HG02981 (cell line): ENCODE measurements around the gene ABHD6.

Experiments
- ATAC-seq: cut with Tn5 transposase; IDR thresholded peaks from one replicate; pipeline ENCODE4 v1.9.1; 2021; ENCODE audit warnings: mild to moderate bottlenecking, moderate library complexity; ENCODE audit not compliant: unreplicated experiment

The ABHD6 gene

DNA sequence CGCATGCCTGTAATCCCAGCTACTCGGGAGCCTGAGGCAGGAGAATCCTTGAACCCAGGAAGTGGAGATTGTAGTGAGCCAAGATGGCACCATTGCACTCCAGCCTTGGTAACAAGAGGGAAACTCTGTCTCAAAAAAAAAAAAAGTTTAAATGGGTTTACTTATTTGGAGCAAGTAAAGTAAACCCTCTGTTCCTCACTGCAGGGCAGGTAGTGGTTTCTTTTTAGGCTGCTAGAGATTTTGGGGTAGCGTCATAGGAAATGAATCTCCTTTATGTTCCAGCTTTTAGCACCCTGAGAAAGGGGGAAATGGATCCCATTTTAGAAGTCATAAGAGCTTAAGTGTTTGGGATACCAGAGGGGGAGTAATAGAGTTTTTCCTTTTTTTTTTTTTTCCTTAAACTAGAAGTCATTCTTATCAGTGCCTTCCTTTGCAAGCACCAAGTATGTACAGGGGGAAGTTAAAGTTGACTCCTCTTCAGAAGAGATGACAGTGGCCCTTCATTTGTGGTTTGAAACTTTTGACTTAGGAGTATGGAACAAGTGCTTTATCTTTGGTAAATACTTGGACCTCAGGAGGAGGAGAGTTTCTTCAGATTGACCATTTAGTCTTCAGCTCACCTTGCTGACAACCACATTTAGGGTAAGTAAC lies 103.1 kb downstream of the ABHD6 start:
- no peak for ATAC-seq

DNA sequence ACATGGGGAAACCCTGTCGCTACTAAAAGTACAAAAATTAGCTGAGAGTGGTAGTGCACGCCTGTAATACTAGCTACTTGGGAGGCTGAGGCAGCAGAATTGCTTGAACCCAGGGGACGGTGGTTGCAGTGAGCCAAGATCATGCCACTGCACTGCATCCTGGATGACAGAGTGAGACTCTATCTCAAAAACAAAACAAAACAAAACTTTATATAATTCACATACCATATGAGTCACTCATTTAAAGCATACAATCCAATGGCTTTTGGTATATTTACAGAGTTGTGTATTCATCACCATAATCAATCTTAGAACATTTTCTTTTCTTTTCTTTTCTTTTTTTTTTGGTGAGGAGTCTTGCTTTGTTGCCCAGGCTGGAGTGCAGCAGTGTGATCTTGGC lies 103.8 kb downstream of the ABHD6 start:
- no peak for ATAC-seq

DNA sequence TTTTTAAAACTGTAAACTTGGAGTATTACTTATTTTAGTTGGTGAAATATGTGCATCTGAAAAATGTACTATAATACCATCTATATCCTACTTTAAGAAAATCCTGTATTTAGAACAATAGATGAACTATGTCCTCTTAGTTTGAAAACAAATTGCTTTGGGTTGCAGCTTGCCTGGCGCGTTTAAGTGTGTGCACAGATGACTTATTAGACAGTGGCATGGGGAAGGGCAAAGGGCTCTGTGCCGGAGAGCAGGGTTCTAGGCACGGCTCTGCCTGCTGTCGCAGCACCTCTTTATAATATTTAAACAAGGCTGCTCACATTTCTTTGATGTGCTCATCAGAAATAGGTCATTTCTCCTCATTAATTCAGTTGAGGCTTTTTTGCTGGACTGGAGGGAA lies 105.1 kb downstream of the ABHD6 start:
- no peak for ATAC-seq
